Measurements from ENCODE around the gene PAK5. TPM values are rescaled to one million over a fixed set of nuclear protein-coding genes. Genes with fewer than 3 reads are reported as not detected.

Gene PAK5
- total RNA-seq, 2 donors from 2014 or later, result not detected

DNA sequence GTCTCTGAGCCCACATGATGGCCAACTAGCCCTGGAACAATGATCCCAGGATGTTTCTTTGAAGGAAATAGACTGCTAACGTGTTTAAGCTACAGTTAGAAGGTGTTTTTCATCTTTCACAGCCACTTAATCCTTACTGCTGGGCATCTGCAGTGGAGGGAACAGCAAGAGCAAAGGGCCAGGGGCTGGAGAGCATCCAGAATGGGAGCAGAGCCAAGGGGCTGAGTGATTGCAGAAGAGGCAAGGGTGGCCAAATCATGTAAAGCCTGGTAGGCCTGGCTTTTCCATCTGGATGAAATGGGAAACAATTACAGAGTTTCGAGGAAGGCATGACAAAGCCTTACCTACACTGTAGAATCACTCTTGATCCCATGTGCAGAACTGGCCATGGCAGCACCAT is 343.2 kb downstream of the PAK5 start:
- DNase-seq (no peak), ATAC-seq (no peak)
- no peak overlapping the region for H3K4me3 Mint-ChIP-seq
- no peaks in the 10 kb centered on the region for H3K4me1 Mint-ChIP-seq
- H3K27me3 Mint-ChIP-seq, result no peaks in the 10 kb centered on the region
- no peak overlapping the region for H3K27ac Mint-ChIP-seq
- no peaks in the 10 kb centered on the region for H3K9me3 ChIP-seq (ENCODE audit: control insufficient read depth, low read length, poor library complexity, severe bottlenecking)
- no peaks in the 10 kb centered on the region for H3K36me3 Mint-ChIP-seq (ENCODE audit: low read depth)

DNA sequence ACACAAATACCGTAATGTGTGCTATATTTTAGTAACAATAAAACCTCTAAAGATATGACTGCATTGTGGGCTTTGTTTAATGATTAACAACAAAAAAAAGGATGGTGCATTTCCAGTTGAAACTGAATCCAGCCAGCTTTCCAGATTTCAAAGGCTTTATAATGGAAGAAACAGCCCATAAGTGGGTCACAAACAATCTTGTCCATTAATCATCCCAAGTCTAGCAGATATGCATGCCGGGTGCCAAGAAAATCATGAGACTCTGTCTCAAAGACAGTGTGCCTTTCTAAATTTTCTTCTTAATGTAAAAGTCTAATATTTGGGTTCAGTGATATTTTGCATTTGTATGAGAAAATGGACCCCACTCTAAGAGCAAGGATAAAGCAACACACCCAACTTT is 345.1 kb downstream of the PAK5 start:
- H3K4me3 Mint-ChIP-seq, result no peak overlapping the region
- no peaks in the 10 kb centered on the region for H3K9me3 ChIP-seq (ENCODE audit: control insufficient read depth, low read length, poor library complexity, severe bottlenecking)
- DNase-seq (no peak), ATAC-seq (no peak)
- H3K36me3 Mint-ChIP-seq (ENCODE audit: low read depth), result no peaks in the 10 kb centered on the region
- H3K27me3 Mint-ChIP-seq, result no peaks in the 10 kb centered on the region
- no peaks in the 10 kb centered on the region for H3K4me1 Mint-ChIP-seq
- H3K27ac Mint-ChIP-seq, result no peak overlapping the region

DNA sequence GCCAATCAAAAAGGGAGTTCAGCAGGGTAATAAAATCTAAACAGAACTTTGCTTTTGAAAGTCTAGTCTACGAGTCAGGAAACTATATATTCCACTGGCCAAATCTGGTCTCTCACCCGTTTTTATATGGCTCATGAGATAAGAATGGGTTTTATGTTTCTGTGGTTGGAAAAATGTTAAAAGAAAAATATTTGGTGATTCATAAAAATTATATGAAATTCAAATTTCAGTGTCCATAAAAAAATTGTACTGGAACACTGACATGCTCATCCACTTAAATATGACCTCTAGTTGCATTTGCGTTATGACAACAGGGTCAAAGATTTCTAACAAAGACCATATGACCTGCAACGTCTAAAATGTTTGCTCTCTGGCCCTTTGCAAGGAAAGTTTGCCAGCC is 346.8 kb downstream of the PAK5 start:
- H3K4me3 Mint-ChIP-seq, result no peak overlapping the region
- ATAC-seq (no peak), DNase-seq (no peak)
- H3K27me3 Mint-ChIP-seq, result no peaks in the 10 kb centered on the region
- no peaks in the 10 kb centered on the region for H3K4me1 Mint-ChIP-seq
- H3K9me3 ChIP-seq (ENCODE audit: control insufficient read depth, low read length, poor library complexity, severe bottlenecking), result no peaks in the 10 kb centered on the region
- no peaks in the 10 kb centered on the region for H3K36me3 Mint-ChIP-seq (ENCODE audit: low read depth)
- no peak overlapping the region for H3K27ac Mint-ChIP-seq

DNA sequence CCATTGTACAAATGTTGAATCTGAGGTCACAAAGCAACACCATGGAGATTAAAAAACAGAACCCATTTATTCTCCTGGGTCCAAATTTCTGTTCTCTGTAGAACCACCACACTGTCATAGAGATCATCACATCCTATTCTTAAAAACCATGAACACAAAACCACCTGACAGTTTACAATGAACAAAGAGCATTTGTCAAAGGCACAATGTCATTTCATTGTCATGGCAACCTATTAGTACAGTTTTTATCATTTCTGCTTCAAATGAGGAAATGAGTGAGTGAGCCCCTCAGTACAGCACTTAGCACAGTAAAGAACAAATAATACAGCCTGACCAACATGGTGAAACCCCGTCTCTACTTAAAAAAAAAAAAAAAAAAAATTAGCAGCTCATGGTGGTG is 347.6 kb downstream of the PAK5 start:
- no peaks in the 10 kb centered on the region for H3K36me3 Mint-ChIP-seq (ENCODE audit: low read depth)
- no peaks in the 10 kb centered on the region for H3K9me3 ChIP-seq (ENCODE audit: control insufficient read depth, low read length, poor library complexity, severe bottlenecking)
- H3K27me3 Mint-ChIP-seq, result no peaks in the 10 kb centered on the region
- no peak for ATAC-seq
- no peak overlapping the region for H3K4me3 Mint-ChIP-seq
- no peaks in the 10 kb centered on the region for H3K4me1 Mint-ChIP-seq
- no peak for DNase-seq
- H3K27ac Mint-ChIP-seq, result no peak overlapping the region

DNA sequence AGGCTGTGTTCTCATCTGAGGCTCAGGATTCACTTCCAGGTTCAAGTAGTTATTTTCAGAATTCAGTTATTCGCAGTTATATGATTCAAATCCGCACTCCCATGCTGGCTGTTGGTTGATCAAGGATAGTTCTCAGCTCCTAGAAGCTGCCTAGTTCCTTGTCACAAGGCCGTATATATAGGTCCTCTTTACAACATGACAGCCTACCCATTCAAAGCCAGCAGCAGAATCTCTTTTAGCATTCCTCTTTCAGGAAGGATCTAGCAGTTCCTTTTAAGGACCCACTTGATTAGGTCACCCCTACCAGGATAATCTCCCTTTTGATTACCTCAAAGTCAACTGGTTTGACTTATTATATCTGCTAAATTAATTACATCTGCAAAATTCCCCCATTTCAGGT is 348.2 kb downstream of the PAK5 start:
- Mint-ChIP-seq H3K4me1 (no peaks in the 10 kb centered on the region), H3K36me3 (ENCODE audit: low read depth) (no peaks in the 10 kb centered on the region), H3K27me3 (no peaks in the 10 kb centered on the region), H3K4me3 (no peak overlapping the region), H3K27ac (no peak overlapping the region)
- H3K9me3 ChIP-seq (ENCODE audit: control insufficient read depth, low read length, poor library complexity, severe bottlenecking), result no peaks in the 10 kb centered on the region
- DNase-seq (no peak), ATAC-seq (no peak)

DNA sequence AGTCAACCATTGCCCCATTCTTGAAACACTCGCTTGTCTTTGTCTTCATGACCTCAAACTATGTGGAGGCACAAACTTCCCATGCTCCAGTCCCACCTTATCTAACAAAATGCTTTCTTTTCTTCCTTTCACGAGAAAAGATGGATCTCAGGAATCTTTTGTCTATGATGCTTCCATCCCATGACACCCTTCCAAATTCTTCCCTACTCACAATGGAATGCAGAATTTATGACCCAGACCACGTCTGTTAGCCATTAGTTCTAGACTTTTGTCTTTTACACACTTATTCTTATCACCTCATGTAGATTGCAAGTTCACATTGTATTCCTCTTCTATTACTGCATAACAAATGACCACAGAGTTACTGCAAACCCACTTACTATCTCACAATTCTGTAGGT is 348.7 kb downstream of the PAK5 start:
- ATAC-seq (no peak), DNase-seq (no peak)
- H3K36me3 Mint-ChIP-seq (ENCODE audit: low read depth), result no peaks in the 10 kb centered on the region
- H3K9me3 ChIP-seq (ENCODE audit: control insufficient read depth, low read length, poor library complexity, severe bottlenecking), result no peaks in the 10 kb centered on the region
- no peaks in the 10 kb centered on the region for H3K27me3 Mint-ChIP-seq
- H3K27ac Mint-ChIP-seq, result no peak overlapping the region
- no peaks in the 10 kb centered on the region for H3K4me1 Mint-ChIP-seq
- no peak overlapping the region for H3K4me3 Mint-ChIP-seq

DNA sequence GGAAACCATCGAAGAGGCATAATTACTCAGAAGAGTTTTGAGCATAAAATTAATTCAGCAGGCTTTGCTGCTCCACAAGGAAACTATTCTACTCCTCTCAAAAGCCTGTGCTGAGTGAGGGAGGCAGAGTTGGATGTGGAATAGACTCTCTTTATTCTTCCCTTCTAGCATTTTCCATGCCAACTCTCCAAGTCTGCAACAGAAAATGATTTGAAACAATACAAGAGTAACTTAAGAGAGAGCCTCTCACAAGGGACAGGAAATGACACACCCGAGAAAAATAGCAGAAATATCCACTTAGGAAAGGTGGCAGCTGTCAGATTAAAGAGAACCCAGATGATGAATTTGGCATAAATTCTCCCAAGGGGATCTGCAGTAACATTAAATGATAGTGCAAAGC is 350.8 kb downstream of the PAK5 start:
- Mint-ChIP-seq H3K4me1 (no peaks in the 10 kb centered on the region), H3K4me3 (no peak overlapping the region), H3K36me3 (ENCODE audit: low read depth) (no peaks in the 10 kb centered on the region), H3K27ac (no peak overlapping the region), H3K27me3 (no peaks in the 10 kb centered on the region)
- no peaks in the 10 kb centered on the region for H3K9me3 ChIP-seq (ENCODE audit: control insufficient read depth, low read length, poor library complexity, severe bottlenecking)
- ATAC-seq (no peak), DNase-seq (no peak)

Other genes starting within 250 kb of the PAK5 start
- gene ANKEF1, start 195.9 kb upstream of the PAK5 start, total RNA-seq, result 1 to 10 TPM; 1.8 to 2.3 TPM